NB4 (cell line): Measurements from ENCODE around the gene HAVCR2.

Experiments used
- DNase-seq: peaks from one replicate; pipeline ENCODE4 v3.0.0; 2010; ENCODE audit warnings: low read depth
- H3K4me3 ChIP-seq: one replicate; pipeline ENCODE4 v1.5.1; 2011; ENCODE audit warnings: mild to moderate bottlenecking, low read depth, low read length, moderate library complexity
- CTCF ChIP-seq: IDR thresholded peaks from one replicate; pipeline ENCODE4 v1.5.1; 2012; ENCODE audit warnings: low read depth, low read length
- MYC ChIP-seq: IDR thresholded peaks from 2 replicates; pipeline ENCODE4 v1.6.1; 2011; ENCODE audit warnings: low read depth, low read length
- POLR2A ChIP-seq: IDR thresholded peaks from 2 replicates; pipeline ENCODE4 v1.6.1; 2011; ENCODE audit warnings: mild to moderate bottlenecking; ENCODE audit not compliant: insufficient read length; ENCODE audit errors: extremely low read depth
- TF ChIP-seq, protein P1 (sequence below): IDR thresholded peaks from 2 replicates; pipeline ENCODE4 v1.6.1; 2011; ENCODE audit warnings: low read depth, low read length

The HAVCR2 gene

GRCh38 chr5:157106630-157107461 lies 2.0 kb downstream of the HAVCR2 start:
- peak; percentile 79 for DNase-seq
- no peak overlapping the region for H3K4me3 ChIP-seq

GRCh38 chr5:157100140-157100679 lies 8.6 kb downstream of the HAVCR2 start:
- DNase-seq = peak; percentile 89
- TF ChIP-seq POLR2A (no peak), CTCF (no peak), MYC (peak; percentile 58; the same call in 1 of the 2 replicates)
- TF ChIP-seq, protein P1, sequence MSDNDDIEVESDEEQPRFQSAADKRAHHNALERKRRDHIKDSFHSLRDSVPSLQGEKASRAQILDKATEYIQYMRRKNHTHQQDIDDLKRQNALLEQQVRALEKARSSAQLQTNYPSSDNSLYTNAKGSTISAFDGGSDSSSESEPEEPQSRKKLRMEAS = 0 out of 2 replicates have a peak, but pooled peaks have one; percentile 25
- no peak overlapping the region for H3K4me3 ChIP-seq

More at GRCh38 chr5:157106630-157107461, 2.0 kb downstream of the HAVCR2 start:
- TF ChIP-seq, protein P1 = no peak
- TF ChIP-seq CTCF (no peak), MYC (no peak), POLR2A (no peak)

- no peak for DNase-seq
- no peak overlapping the region for H3K4me3 ChIP-seq
- TF ChIP-seq, protein P1 = no peak
- TF ChIP-seq POLR2A = no peak
Measured at GRCh38 chr5:157088342-157088990, 20.4 kb downstream of the HAVCR2 start.

DNA sequence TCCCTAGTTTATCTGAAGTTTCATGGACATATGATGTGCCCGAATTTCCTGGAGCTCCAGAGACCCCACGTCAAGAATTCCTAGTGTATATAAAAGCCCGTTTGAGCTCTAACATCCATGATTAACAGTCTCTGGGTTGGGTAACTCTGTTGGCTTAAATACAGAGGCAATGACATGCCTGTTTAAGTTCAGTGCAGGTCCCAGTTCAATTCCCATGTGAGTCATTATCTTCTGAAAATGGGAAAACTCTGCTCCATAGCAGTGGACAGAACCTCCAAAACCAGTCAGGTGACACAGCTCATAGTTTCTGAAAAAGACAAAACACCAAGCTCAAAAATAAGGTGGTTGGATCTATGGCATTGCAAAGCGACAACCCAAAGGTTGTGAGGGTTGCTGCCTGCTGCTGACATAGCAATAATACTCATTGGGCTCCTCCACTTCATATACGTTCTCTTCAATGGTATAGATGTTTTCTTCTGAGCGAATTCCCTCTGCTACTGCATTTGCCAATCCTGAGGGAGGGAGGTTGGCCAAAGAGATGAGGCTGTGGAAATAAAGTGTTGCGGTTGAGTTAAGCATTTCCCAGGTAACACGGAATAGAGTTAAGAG lies 22.0 kb downstream of the HAVCR2 start:
- no peak for DNase-seq
- TF ChIP-seq CTCF (no peak), MYC (no peak), POLR2A (no peak)
- TF ChIP-seq, protein P1 = no peak
- H3K4me3 ChIP-seq = no peak overlapping the region

GRCh38 chr5:157085930-157086329 lies 22.9 kb downstream of the HAVCR2 start:
- TF ChIP-seq MYC = no peak
- TF ChIP-seq POLR2A = no peak
- no peak for TF ChIP-seq CTCF
- TF ChIP-seq, protein P1 = no peak
- no peak for DNase-seq
- no peak overlapping the region for H3K4me3 ChIP-seq
